T-helper 1 cell treated with Interleukin-12 subunit alpha and Interleukin-12 subunit beta and Interleukin-4 antibody, amounts not matched to agents 30 ng/mL and 1 ng/mL, for 36 hours (primary cell): Measurements from ENCODE around the gene MED9. TPM values are rescaled to one million over a fixed set of nuclear protein-coding genes. Genes with fewer than 3 reads are reported as not detected.

ENCODE experiments used
- intact Hi-C: fragments of 100-400 bp; cut with micrococcal nuclease; formaldehyde crosslinking; loops from one replicate; pipeline ENCODE4 v1.15.1; 2024
- total RNA-seq: library from RNA; stranded (reverse); gene quantifications from 2 replicates; pipeline ENCODE4 v1.2.3, GENCODE V29; 2022

Gene MED9
- total RNA-seq, 1 donor from 2014 or later = 13.5 TPM

- intact Hi-C loops = no loop called here
Measured at GRCh38 chr17:17502741-17503565, 26.2 kb downstream of the MED9 start.

GRCh38 chr17:17503566-17504130 is 26.8 kb downstream of the MED9 start:
- intact Hi-C loops = no loop called here

- intact Hi-C loops = no loop called here
Measured at GRCh38 chr17:17504341-17505140, 27.7 kb downstream of the MED9 start.

GRCh38 chr17:17505151-17505550 is 28.4 kb downstream of the MED9 start:
- intact Hi-C loops = no loop called here

- intact Hi-C loops = no loop called here
Measured at GRCh38 chr17:17505610-17506171, 28.9 kb downstream of the MED9 start.

- intact Hi-C loops = no loop called here
Measured at GRCh38 chr17:17506181-17506741, 29.5 kb downstream of the MED9 start.

GRCh38 chr17:17506893-17507464 is 30.2 kb downstream of the MED9 start:
- intact Hi-C loops = no loop called here

GRCh38 chr17:17507465-17508011 is 30.7 kb downstream of the MED9 start:
- intact Hi-C loops = no loop called here

GRCh38 chr17:17508019-17508535 is 31.3 kb downstream of the MED9 start:
- intact Hi-C loops = no loop called here

- intact Hi-C loops = no loop called here
Measured at GRCh38 chr17:17508646-17509591, 32.1 kb downstream of the MED9 start.

- intact Hi-C loops = no loop called here
Measured at GRCh38 chr17:17509601-17510425, 33.0 kb downstream of the MED9 start.

GRCh38 chr17:17510456-17511292 is 33.9 kb downstream of the MED9 start:
- intact Hi-C loops = no loop called here

GRCh38 chr17:17511293-17511741 is 34.5 kb downstream of the MED9 start:
- intact Hi-C loops = no loop called here

- intact Hi-C loops = no loop called here
Measured at GRCh38 chr17:17511881-17512858, 35.4 kb downstream of the MED9 start.

- intact Hi-C loops = no loop called here
Measured at GRCh38 chr17:17512866-17513265, 36.1 kb downstream of the MED9 start.

GRCh38 chr17:17513626-17514025 is 36.8 kb downstream of the MED9 start:
- intact Hi-C loops = no loop called here
